Activated naive CD8-positive, alpha-beta T cell treated with anti-CD3 and anti-CD28 coated beads, Interleukin-2, amount 50 U/mL, for 16 hours (primary cell): ENCODE data around the gene PRSS36.

Experiments
- DNase-seq: peaks from one replicate; pipeline ENCODE4 v3.0.0-alpha.2; 2020; ENCODE audit warnings: low read depth, low spot score

The PRSS36 gene

GRCh38 chr16:31128711-31129567 is 20.9 kb downstream of the PRSS36 start:
- no peak for DNase-seq

- DNase-seq, result no peak
These were observed 22.7 kb downstream of the PRSS36 start for GRCh38 chr16:31127182-31127581.

GRCh38 chr16:31125844-31126243 is 24.0 kb downstream of the PRSS36 start:
- no peak for DNase-seq

GRCh38 chr16:31120129-31120528 is 29.7 kb downstream of the PRSS36 start:
- DNase-seq, result no peak

- DNase-seq, result no peak
These were observed 31.4 kb downstream of the PRSS36 start for GRCh38 chr16:31118223-31119155.

GRCh38 chr16:31117384-31118222 is 32.3 kb downstream of the PRSS36 start, which contains the start of gene KAT8:
KAT8 (plus strand) TSS chr16:31117664; CDS start chr16:31117682, 18 bp downstream.
- peak; percentile 94 for DNase-seq

- no peak for DNase-seq
These were observed 35.4 kb downstream of the PRSS36 start for GRCh38 chr16:31114468-31114867.

GRCh38 chr16:31113121-31114120 is 36.4 kb downstream of the PRSS36 start:
- DNase-seq, result no peak

- DNase-seq, result no peak
These were observed 37.2 kb downstream of the PRSS36 start for GRCh38 chr16:31112711-31113110.

- DNase-seq, result no peak
These were observed 37.9 kb downstream of the PRSS36 start for GRCh38 chr16:31111881-31112466.

GRCh38 chr16:31110106-31111034 is 39.5 kb downstream of the PRSS36 start:
- no peak for DNase-seq

GRCh38 chr16:31109622-31110021 is 40.2 kb downstream of the PRSS36 start:
- DNase-seq, result no peak

- no peak for DNase-seq
These were observed 40.9 kb downstream of the PRSS36 start for GRCh38 chr16:31108794-31109558.

GRCh38 chr16:31108035-31108793 is 41.7 kb downstream of the PRSS36 start, which contains the start of gene BCKDK:
BCKDK (plus strand) TSS chr16:31108386; CDS start chr16:31109224, 838 bp downstream.
- DNase-seq, result peak; percentile 49

- no peak for DNase-seq
These were observed 42.4 kb downstream of the PRSS36 start for GRCh38 chr16:31107465-31107867.

- DNase-seq, result no peak
These were observed 43.1 kb downstream of the PRSS36 start for GRCh38 chr16:31106509-31107464.
